Motor neuron (in vitro differentiated cells): ENCODE results near the gene SLC1A3. TPM values are rescaled to one million over a fixed set of nuclear protein-coding genes. Genes with fewer than 3 reads are reported as not detected.

Experiments
- ATAC-seq, 8 experiments: fragments of 200-7000 bp; cut with Tn5 transposase; replicated peaks in 6 of 8; 2 replicates each; pipeline ENCODE4 v1.8.0; 2021; ENCODE audit warnings: mild to moderate bottlenecking in 8 of 8, moderate library complexity in 8 of 8
- H3K27ac ChIP-seq, 2 donors: fragments of 250-450 bp; sonication (Bioruptor Pico); 2 replicates each; pipeline ENCODE4 v1.9.0; 2021; ENCODE audit warnings: antibody characterized with exemption in 2 of 2, mild to moderate bottlenecking in 2 of 2, moderate library complexity in 1 of 2
- H3K4me1 ChIP-seq, 2 donors: fragments of 250-450 bp; sonication (Bioruptor Pico); replicated peaks in 1 of 2; 2 replicates each; pipeline ENCODE4 v1.6.1; 2021; ENCODE audit warnings: antibody characterized with exemption in 2 of 2, mild to moderate bottlenecking in 2 of 2, moderate library complexity in 1 of 2
- H3K4me3 ChIP-seq, 5 donors: fragments of 250-450 bp; sonication (Bioruptor Pico); 2 replicates each; pipeline ENCODE4 v1.9.0; 2021; ENCODE audit warnings: antibody characterized with exemption in 5 of 5, mild to moderate bottlenecking in 5 of 5, moderate library complexity in 4 of 5
- WGBS, 10 experiments: fragments of 450-650 bp; shearing (Covaris generic); methylation state at CpG; one replicate each; pipeline ENCODE4 v1.0.0; 2022; 5-methylcytosine and 5-hydroxymethylcytosine counted together
- in situ Hi-C, 9 experiments: fragments of 400-800 bp; cut with MboI; loops; one replicate each; pipeline ENCODE4 v1.15.0; 2021; ENCODE audit warnings: low sequenced_read_pairs in 9 of 9, low pct_unique_long_range_greater_than_20kb in 2 of 9; ENCODE audit not compliant: unreplicated experiment in 9 of 9
- total RNA-seq, 8 experiments: library from RNA; unstranded; fragments of 300-600 nt; gene quantifications; 2 replicates each; pipeline versions ENCODE4 v1.2.3 to v1.2.4, GENCODE V29; 2022

The SLC1A3 gene
- total RNA-seq, 8 experiments from 2014 or later: 4.3 to 306 (median 9.6) TPM

- peak overlapping the region in 1 of 2 donors; percentile 52 for H3K27ac ChIP-seq
- H3K4me1 ChIP-seq: peaks cover 16 to 18% of the 10 kb centered on the region in 2 donors
- in situ Hi-C loops: no loop called here
- WGBS, 10 experiments: 0 to 9% (median 4%) methylated on average over 1 to 11 of the region's 11 CpGs
- H3K4me3 ChIP-seq: peak overlapping the region; percentile 40 to 68 (median 51)
- peak in 4 of 8 experiments; percentile 2 to 30 (median 8) for ATAC-seq
Observed at GRCh38 chr5:36606036-36606427, 374 bp upstream of the SLC1A3 start.

DNA sequence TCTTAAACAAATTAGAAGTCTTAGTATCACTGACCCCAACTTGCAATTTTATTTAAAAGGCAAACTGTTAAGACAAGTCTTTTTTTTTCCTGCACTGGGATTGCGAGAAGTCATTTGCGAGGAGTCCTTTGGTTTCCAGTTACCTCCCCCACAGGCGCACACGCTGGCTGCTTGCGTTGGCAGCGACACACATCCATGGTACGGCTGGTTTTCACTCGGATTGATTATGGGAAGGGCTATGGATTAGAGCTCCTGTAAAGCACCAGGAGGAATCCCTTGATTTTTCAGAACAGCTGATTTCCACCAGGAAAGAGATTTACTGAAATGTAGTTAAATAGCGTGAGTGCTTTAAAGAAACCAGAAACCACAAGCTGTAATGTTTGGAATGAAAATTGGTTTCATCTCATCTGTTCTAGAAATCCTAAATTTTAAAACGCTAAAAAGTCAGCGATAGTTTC is 737 bp downstream of the SLC1A3 start:
- H3K4me3 ChIP-seq: peak overlapping the region; percentile 40 to 68 (median 51)
- 0 to 20% (median 1%) methylated on average over 1 to 11 of the region's 11 CpGs for WGBS, 10 experiments
- in situ Hi-C loops: no loop called here
- H3K27ac ChIP-seq: peak overlapping the region in 1 of 2 donors; percentile 26
- peak; percentile 29 to 53 (median 41) for ATAC-seq
- peaks cover 16 to 18% of the 10 kb centered on the region in 2 donors for H3K4me1 ChIP-seq

DNA sequence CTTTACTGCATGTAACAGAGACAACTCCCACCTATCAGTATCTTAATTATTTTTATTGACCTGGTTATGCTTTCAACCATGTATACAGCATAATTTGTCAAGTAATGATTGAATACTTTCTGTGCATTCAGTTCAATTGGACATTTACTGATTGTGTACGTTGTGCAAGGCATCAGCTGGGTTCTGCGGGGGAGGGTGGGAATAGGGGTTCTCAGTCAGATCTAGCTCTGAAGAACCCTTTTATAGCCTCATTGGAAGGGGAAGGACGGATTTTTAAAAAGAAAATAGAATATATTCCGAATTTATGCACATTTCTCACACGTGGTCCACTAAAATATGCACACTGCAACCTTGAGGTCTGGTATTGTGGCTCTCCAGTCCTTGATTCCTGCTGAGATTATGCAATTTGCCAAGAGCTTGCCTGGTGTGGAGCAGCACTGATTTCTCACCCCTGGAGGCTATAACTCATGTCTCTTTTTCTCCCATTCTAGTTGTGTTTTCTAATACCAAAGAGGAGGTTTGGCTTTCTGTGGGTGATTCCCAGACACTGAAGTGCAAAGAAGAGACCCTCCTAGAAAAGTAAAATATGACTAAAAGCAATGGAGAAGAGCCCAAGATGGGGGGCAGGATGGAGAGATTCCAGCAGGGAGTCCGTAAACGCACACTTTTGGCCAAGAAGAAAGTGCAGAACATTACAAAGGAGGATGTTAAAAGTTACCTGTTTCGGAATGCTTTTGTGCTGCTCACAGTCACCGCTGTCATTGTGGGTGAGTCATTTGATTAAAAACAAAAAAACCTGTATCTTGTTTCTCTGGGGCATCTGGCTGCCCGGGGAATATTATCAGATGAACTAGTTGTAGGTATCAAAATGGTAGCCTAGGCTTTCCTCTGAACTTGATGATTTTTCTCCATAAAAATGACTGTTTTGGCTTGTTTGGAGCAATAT is 1.7 kb downstream of the SLC1A3 start:
- WGBS, 10 experiments: 0 to 70% (median 46%) methylated on average over 2 to 9 of the region's 10 CpGs
- Histone ChIP-seq H3K27ac (peak overlapping the region in 1 of 2 donors; percentile 36), H3K4me3 (peak overlapping the region; percentile 40 to 68 (median 51)), H3K4me1 (peaks cover 16 to 18% of the 10 kb centered on the region in 2 donors)
- in situ Hi-C loops: no loop called here
- peak; percentile 16 to 79 (median 62) for ATAC-seq

DNA sequence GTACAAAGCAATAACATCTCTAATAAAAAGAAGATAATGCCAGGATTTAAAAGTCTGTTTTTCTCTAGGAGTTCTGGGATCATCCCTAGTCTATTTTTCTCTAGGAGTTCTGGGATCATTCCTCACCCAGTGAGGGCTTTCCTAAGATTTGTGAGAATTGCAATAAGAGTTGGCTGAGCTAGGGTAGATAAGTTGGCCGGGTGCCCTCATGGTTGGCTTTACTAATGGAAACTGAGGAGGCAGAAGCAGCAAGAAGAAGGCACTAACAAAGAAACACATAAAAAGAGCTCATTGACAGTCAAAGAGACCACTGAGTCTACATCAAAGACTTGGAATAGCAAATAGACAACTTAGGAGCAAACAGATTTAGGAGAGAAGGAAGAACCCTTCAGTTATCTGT is 4.2 kb downstream of the SLC1A3 start:
- WGBS, 10 experiments: 50 to 100% (median 100%) methylated on average over 1 of the region's 1 CpG; no CpG with 5 or more reads in 4 of the 10 experiments
- H3K4me1 ChIP-seq: peaks cover 16 to 18% of the 10 kb centered on the region in 2 donors
- no peak overlapping the region for H3K4me3 ChIP-seq
- no peak overlapping the region for H3K27ac ChIP-seq
- in situ Hi-C loops: no loop called here
- ATAC-seq: no peak

DNA sequence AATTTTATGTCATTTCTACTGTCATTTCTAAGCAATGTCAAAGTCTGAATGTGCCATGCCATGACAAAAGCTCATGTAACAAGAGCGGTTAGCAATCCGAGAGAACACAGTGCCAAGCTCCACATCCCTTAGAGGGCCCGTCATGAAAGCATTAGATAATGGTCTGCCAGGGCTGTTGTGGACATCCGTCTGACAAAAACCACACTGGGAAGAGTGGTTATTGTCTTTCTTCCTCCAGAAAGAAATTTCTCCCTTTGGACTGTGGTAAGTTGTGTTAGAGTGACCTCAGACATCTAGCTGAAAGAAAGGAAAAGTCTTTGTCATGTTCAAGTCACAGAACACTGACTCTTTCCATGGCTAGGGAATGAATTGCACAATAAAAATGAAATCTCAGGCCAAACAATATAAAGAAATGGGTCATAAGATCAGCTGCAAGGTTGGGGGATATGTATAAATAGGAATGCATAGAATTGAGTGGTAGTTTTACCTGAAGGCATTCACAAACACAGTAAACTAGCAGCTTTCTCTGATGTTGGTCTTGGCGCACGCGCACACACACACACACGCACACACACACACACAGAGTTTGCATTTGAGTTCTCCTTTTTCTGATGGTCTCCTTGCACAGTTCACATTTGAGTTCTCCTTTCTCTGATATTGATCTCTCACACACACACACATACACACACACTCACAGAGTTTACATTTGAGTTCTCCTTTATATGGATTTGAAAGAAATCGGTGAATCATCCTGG is 5.3 kb downstream of the SLC1A3 start:
- in situ Hi-C loops: no loop called here
- no peak overlapping the region for H3K27ac ChIP-seq
- peak in 3 of 8 experiments; percentile 7 to 25 (median 15) for ATAC-seq
- peaks cover 16 to 18% of the 10 kb centered on the region in 2 donors for H3K4me1 ChIP-seq
- 86 to 100% (median 92%) methylated on average over 1 to 9 of the region's 9 CpGs; no CpG with 5 or more reads in 2 of the 10 experiments for WGBS, 10 experiments
- H3K4me3 ChIP-seq: no peak overlapping the region

DNA sequence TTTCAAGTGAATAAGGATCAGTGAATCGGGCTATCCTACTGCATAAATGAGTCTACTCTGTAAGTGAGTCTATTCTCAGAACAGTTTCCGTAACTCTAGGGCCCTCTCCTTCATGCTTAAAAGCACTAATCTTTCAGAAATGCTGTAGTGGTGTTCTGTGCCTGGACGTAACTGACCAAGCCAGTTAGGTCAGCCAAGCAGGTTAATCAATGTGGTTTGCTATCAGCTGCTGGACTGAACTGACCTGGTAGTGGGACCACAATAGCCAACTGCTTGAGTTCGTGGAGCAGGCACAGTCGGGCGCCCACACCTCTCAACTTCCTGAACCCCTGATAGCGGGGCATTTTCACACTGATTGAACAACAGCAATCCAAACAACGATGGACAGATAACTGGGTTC is 6.8 kb downstream of the SLC1A3 start:
- no peak overlapping the region for H3K27ac ChIP-seq
- 57 to 100% (median 100%) methylated on average over 1 to 6 of the region's 8 CpGs; no CpG with 5 or more reads in 3 of the 10 experiments for WGBS, 10 experiments
- no peak overlapping the region for H3K4me3 ChIP-seq
- H3K4me1 ChIP-seq: peaks cover 7 to 14% of the 10 kb centered on the region in 2 donors
- ATAC-seq: no peak
- in situ Hi-C loops: no loop called here

DNA sequence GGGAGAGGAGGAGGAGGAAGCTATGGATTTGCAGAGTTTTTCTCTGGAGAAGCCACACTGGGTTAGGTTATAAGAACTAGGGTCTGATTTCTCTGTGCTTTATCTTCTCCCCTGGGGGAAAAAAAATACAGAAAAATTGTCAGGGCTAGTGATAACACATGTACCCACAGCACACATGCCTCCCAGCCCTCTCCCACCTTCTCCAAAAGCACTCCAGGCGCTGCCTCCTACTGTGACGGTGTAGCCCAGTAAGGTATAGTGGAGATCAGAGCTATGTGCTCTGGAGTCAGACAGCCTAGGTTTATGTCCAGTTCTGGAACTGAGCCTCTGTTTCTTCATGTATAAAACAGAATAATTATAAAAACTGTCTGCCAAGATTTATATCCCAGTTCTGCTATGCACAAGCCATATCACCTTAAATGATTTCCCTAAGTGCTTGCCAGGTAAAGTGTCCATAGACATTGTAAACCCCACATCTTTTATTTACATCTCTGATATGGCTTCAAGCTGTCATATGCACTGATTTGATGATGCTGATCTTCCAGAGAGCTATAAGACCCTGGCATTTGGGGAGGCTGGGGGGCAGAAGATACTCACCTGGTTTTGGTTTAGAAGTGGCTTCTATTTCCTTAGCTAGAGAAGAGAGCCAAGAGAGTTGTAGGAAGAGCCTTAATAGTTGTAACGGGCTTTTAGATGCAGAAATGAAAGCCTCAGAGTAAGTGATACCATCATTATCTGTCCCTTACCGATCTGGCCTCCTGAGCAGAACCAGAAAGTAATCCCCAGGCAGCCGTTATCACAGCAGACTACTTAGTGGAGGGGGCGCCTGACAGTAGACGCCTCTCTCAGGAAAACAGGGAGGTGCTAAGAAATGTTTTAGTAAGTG is 7.6 kb downstream of the SLC1A3 start:
- WGBS, 10 experiments: 53 to 100% (median 92%) methylated on average over 2 to 4 of the region's 7 CpGs; no CpG with 5 or more reads in 3 of the 10 experiments
- H3K27ac ChIP-seq: no peak overlapping the region
- in situ Hi-C loops: no loop called here
- H3K4me1 ChIP-seq: peaks cover 0 to 7% of the 10 kb centered on the region in 2 donors
- no peak for ATAC-seq
- no peak overlapping the region for H3K4me3 ChIP-seq

DNA sequence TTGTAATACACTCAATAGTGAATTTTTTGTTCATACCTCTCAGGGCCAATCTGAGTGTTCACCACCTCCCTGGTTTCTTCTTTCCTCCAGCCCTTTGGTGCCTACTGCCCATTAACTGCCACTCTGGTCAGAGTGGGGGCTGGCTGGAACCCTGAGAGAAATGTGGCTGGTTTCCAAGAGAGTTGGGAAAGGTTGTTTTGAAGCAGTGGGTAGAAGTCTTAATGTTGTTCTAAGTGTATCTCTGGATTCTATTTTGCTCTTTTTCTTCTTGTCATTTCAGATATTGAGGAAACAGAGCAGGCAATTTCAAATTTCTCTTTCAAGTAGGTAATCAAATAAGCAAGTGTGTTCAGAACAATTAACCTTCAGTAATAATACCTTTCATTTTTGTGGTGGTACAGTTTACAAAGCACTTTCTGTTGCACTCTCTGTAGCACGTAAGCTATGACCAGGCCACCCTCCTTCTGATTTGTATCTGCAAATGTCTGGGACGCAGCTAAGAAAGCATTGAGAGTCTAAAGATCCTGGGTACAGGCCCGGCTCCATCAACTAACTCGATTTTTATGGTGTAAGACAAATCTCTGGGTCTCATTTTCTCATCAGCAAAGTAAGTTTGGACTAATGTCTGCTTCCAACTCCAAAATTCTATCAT is 8.4 kb downstream of the SLC1A3 start:
- no peak overlapping the region for H3K27ac ChIP-seq
- ATAC-seq: no peak
- in situ Hi-C loops: no loop called here
- peaks cover 0 to 6% of the 10 kb centered on the region in 2 donors for H3K4me1 ChIP-seq
- 69 to 100% (median 80%) methylated on average over 1 to 4 of the region's 4 CpGs for WGBS, 10 experiments
- H3K4me3 ChIP-seq: no peak overlapping the region

DNA sequence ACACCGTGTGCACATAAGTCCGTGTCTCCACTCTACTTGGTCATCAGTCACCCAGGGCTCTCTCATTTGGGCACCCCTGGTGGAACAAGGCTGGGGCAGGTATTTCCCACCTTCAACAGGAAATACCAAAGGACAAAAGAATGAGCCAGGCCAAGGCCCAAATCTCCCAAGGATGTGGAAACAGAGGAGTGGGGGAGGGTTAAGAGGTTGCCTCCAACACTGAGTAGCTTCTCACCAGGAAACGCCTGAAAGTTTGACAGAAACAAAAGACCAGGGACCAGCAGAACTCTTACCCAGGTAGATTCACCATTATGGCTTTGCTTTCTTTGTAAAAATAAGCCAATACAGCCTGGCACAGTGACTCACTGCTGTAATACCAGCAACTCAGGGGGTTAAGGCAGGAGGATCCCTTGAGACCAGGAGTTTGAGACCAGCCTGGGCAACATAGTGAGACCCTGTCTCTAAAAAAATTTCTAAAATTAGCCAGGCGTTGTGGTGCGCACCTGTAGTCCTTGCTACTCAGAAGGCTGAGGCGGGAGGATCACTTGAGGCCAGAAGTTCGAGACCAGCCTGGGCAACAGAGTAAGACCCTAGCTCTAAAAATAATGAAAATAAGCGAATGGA is 12.7 kb downstream of the SLC1A3 start:
- in situ Hi-C loops: no loop called here
- Histone ChIP-seq H3K4me3 (no peak overlapping the region), H3K4me1 (no peaks in the 10 kb centered on the region), H3K27ac (no peak overlapping the region)
- ATAC-seq: no peak
- WGBS, 10 experiments: 49 to 100% (median 83%) methylated on average over 1 to 8 of the region's 8 CpGs

DNA sequence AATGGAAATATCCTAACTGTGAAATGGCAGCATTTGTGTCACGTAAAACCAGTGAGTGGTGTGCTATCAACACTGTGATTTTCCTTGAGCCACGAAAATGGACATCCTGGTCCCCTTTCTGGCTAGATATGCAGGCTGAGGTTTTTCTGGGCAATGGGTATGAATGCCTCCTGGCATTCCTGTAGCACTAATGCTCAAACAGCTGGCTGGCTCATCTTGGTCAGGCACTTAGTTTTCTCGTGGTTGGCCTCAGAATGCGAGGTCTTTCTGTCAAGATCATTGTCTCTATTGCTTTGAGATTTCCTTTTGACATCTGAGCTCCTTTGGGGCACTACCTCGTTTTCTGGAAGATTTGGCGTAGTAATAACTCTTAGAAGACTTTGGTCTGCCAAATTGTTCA is 15.6 kb downstream of the SLC1A3 start:
- no peak for ATAC-seq
- H3K27ac ChIP-seq: no peak overlapping the region
- H3K4me1 ChIP-seq: no peaks in the 10 kb centered on the region
- H3K4me3 ChIP-seq: no peak overlapping the region
- WGBS, 10 experiments: 50 to 92% (median 83%) methylated on average over 1 to 6 of the region's 6 CpGs; no CpG with 5 or more reads in 1 of the 10 experiments
- in situ Hi-C loops: no loop called here

GRCh38 chr5:36623832-36624231 is 17.4 kb downstream of the SLC1A3 start:
- in situ Hi-C loops: no loop called here
- no peak for ATAC-seq
- Histone ChIP-seq H3K4me3 (no peak overlapping the region), H3K27ac (no peak overlapping the region), H3K4me1 (peaks cover 0 to 5% of the 10 kb centered on the region in 2 donors)
- WGBS, 10 experiments: 72 to 100% (median 87%) methylated on average over 1 to 7 of the region's 9 CpGs
